K562 treated with DMSO at 1 percent for 48 hours (cell line): Measurements from ENCODE around the gene GFOD2. TPM values are rescaled to one million over a fixed set of nuclear protein-coding genes. Genes with fewer than 3 reads are reported as not detected.

Source experiments
- total RNA-seq: library from RNA; unstranded; fragments of 300-600 nt; gene quantifications from 2 replicates; pipeline ENCODE4 v1.2.3, GENCODE V29; 2022; ENCODE audit warnings: low replicate concordance; ENCODE audit errors: extremely low read depth

Gene GFOD2, protein sequence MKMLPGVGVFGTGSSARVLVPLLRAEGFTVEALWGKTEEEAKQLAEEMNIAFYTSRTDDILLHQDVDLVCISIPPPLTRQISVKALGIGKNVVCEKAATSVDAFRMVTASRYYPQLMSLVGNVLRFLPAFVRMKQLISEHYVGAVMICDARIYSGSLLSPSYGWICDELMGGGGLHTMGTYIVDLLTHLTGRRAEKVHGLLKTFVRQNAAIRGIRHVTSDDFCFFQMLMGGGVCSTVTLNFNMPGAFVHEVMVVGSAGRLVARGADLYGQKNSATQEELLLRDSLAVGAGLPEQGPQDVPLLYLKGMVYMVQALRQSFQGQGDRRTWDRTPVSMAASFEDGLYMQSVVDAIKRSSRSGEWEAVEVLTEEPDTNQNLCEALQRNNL
- not detected in 2 replicates for total RNA-seq

DNA sequence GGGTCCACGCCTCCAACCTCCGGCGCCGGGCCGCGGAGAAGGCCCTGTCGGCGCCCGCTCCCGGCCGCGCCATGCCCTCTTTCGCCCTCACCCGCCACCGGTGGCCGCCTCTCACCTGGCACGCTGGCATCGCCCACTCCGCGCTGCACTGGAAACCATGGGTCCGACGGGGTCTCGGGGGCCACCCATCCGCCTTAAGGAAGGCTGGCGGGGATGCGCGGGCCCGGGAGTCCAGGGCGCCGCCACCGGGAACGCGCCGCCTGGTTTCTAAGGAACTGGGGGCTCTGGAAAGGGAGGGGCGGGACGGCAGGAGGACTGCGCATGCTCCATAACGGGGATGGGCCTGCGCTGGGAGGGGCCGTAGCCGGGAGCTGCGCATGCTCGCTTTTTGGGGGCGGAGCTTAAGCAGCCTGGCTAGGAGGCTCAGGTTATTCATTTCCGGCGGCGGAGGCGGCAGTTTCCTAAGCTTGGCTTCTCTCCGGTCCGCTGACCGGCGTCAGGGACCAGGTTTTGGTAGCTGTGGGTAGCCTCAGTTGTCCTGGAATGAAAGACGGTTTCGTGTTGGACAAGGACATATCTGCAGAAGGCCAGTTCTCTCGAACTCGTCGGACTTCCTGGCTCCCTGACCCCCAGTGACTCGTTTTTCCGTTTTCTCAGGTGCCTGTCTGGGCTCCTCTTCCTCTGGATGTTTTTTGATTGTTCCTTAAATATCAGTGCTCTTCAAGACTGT lies at the start of gene GFOD2:
Gene GFOD2, minus strand, starts transcription at position 269 of the 730 bp plus-strand sequence. CDS start 33,601 bp downstream, outside the sequence.

DNA sequence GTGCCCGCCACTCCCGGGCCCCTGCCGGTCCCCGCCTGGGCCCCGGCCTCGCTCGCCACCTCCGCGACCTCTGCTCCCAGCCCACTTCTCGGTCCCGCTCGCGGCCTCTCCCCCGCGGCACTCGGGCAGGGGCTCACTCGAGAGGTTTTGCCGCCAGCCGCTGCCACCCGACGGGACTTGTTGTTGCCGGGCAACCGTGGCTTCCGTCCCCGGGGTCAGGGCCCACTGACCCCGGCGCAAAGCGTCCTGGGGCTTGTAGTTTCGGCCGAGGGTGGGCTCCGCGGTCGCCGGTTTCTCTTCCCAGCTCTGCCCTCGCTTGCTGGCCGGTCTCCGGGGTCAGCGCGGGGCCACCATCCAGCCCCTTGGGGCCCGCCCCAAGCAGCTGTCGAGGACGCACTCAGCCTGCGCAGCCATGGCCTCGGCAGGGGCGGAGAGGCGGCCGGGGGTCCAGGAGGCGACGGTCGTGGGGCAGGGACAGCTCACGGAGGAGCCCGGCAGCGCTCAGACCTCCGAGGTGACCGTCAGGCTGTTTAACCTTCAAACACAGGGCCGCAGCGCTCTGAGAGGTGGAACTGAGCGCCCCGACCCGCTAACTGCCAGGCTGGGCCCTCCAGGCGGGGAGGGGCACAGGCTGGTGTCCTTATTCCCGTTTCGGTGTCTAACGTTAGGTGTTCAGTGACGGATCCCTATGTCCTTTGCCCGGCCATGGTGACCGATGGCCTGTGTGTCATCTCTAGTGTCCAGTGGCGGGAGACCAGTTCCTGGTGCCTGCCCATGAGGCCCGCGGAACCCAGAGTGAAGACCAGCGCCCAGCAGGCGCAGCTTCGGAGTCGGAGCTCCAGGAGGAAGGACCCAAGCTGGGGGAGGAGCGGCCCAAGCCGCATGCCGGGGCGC lies 52.3 kb downstream of the GFOD2 start, which contains the start of the genes C16orf86 and ENKD1:
Gene C16orf86, plus strand, starts transcription at position 256 of the 894 bp plus-strand sequence. Its CDS starts 157 bp downstream, at position 413.
Gene ENKD1, minus strand, starts transcription at position 192 of the 894 bp plus-strand sequence. CDS start 308 bp downstream, outside the sequence.

DNA sequence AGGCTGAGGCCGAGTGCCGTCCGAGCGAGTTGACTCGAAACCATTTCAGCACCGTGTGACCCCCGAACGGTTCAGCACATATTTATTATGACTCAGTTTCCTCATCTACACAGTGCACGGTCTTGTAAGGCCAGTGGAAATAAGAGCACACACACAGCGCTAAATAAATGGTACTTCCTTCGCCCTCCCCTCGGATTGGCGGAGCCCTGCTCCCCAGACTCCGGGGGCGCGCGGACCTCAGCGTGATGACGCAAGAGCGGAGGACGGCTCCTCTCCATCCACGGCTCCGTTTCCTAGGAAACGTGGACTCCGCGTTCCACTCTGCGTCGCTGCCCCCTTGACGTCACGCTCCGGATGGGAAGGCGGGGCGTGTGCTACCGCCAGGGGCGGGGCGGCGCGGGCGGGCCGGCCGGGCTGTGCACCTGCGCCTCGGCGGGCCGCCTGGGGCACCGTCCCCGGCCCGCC lies 58.5 kb downstream of the GFOD2 start, which contains the start of gene PARD6A:
Gene PARD6A, plus strand, starts transcription at position 397 of the 465 bp plus-strand sequence. CDS start 79 bp downstream, outside the sequence.

DNA sequence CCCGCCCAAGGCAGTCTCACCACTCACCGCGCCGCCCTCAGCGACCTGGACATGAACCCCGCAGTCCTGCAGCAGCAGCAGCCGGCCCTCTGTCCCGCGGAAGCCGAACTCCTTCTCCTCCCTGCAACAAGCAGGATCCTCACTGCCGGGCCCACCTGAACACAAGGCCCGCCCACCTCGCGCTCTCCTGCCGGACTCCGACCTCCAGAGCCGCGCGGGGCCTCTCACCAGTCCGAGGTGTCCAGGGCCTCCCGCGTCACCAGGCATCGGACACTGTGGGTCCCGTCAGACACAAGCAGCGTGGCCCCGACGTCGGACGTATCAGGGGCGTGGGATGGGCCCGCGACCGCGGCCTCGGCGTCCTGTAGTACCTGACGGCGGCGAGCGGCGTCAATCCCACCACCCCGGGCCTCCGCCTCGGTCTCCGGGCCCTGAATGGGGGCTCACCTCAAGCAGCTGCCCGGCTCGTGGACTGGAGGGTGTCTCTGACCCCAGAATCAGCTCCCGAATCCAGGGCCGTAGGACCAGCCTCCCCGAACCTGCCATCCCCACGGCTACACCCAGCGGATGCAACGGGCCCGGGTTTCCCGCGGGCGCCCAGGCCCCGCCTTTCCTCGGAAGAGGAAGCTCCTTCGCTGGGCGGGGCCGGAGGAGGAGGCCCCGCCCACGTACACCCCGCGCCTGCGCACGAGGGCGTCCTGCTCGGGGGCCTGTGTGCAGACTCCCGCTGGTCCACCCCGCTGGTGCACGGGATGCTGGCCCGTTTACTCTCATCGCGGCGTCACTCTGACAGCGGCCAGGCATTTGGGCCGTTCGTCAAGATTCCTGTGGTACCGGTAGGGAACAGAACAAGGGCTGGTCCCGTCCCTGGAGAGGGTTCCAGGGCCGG lies 59.2 kb downstream of the GFOD2 start, which contains the start of gene ACD:
Gene ACD, minus strand, starts transcription at position 586 of the 889 bp plus-strand sequence. Its CDS starts 40 bp downstream, at position 546.

Other genes starting within 250 kb of the GFOD2 start
- not detected in 2 replicates for gene ATP6V0D1, start 238.2 kb downstream of the GFOD2 start, total RNA-seq
- gene AGRP, start 235.8 kb downstream of the GFOD2 start, total RNA-seq, result not detected in 2 replicates
- not detected in 2 replicates for gene RIPOR1, start 190.5 kb downstream of the GFOD2 start, total RNA-seq
- not detected in 2 replicates for gene CTCF, start 156.8 kb downstream of the GFOD2 start, total RNA-seq
- not detected in 2 replicates for gene CARMIL2, start 74.2 kb downstream of the GFOD2 start, total RNA-seq
- gene ACD, start 59.1 kb downstream of the GFOD2 start, total RNA-seq, result not detected in 2 replicates
- not detected in 2 replicates for gene PARD6A, start 58.4 kb downstream of the GFOD2 start, total RNA-seq
- not detected in 2 replicates for gene ENKD1, start 52.6 kb downstream of the GFOD2 start, total RNA-seq
- gene C16orf86, start 52.5 kb downstream of the GFOD2 start, total RNA-seq, result not detected in 2 replicates
- not detected in 2 replicates for gene RANBP10, start 87.2 kb upstream of the GFOD2 start, total RNA-seq
- not detected in 2 replicates for gene TSNAXIP1, start 87.6 kb upstream of the GFOD2 start, total RNA-seq
- gene THAP11, start 123.0 kb upstream of the GFOD2 start, total RNA-seq, result 250 TPM in 1 of 2 replicates, not detected in the other
- gene NUTF2, start 127.6 kb upstream of the GFOD2 start, total RNA-seq, result not detected in 2 replicates
- gene CENPT, start 128.4 kb upstream of the GFOD2 start, total RNA-seq, result not detected in 2 replicates
- gene EDC4, start 153.7 kb upstream of the GFOD2 start, total RNA-seq, result 278 TPM in 1 of 2 replicates, not detected in the other
- gene NRN1L, start 165.6 kb upstream of the GFOD2 start, total RNA-seq, result not detected in 2 replicates
- not detected in 2 replicates for gene PSKH1, start 173.9 kb upstream of the GFOD2 start, total RNA-seq
- not detected in 2 replicates for gene CTRL, start 212.5 kb upstream of the GFOD2 start, total RNA-seq
- gene PSMB10, start 217.5 kb upstream of the GFOD2 start, total RNA-seq, result not detected in 2 replicates
- not detected in 2 replicates for gene LCAT, start 224.8 kb upstream of the GFOD2 start, total RNA-seq
- gene SLC12A4, start 249.3 kb upstream of the GFOD2 start, total RNA-seq, result not detected in 2 replicates